Stimulated activated CD8-positive, alpha-beta memory T cell treated with anti-CD3 and anti-CD28 coated beads, Interleukin-15, amount 100 ng/mL, for 4 hours (primary cell): ENCODE data around the gene MANSC1.
"Not testable (repeated sequence)": the region's sequence is repeated elsewhere in the genome, so short reads cannot be mapped to it uniquely, and the experiment has no call there.

Experiments used
- DNase-seq, 2 donors: peaks; one replicate each; pipeline ENCODE4 v3.0.0-alpha.2; 2020; ENCODE audit warnings: low read depth in 2 of 2

The MANSC1 gene

GRCh38 chr12:12326262-12326661 is 23.8 kb downstream of the MANSC1 start:
- DNase-seq = no peak

GRCh38 chr12:12323591-12323990 is 26.5 kb downstream of the MANSC1 start:
- no peak for DNase-seq

- DNase-seq = no peak
Observed at GRCh38 chr12:12323118-12323517, 26.9 kb downstream of the MANSC1 start.

- no peak for DNase-seq
Observed at GRCh38 chr12:12319451-12320183, 30.4 kb downstream of the MANSC1 start.

DNA sequence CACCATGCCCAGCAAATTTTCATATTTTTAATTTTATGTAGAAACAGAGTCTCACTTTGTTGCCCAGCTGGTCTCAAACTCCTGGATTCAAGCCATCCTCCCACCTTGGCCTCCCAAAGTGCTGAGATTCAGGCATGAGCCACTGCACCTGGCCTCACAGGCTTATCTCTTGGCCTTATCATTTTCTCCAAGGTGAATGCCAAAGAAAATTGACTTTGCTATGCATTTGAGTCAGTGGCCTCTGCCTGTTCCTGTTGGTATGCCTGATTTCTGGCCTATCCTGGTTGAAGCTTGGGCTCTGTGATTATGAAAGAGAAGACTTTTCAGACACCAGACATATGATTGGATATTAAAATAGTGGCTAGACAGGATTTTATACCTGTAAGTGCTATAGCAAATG is 34.2 kb downstream of the MANSC1 start:
- DNase-seq = no peak

GRCh38 chr12:12310695-12311094 is 39.3 kb downstream of the MANSC1 start:
- DNase-seq = not testable (repeated sequence)

DNA sequence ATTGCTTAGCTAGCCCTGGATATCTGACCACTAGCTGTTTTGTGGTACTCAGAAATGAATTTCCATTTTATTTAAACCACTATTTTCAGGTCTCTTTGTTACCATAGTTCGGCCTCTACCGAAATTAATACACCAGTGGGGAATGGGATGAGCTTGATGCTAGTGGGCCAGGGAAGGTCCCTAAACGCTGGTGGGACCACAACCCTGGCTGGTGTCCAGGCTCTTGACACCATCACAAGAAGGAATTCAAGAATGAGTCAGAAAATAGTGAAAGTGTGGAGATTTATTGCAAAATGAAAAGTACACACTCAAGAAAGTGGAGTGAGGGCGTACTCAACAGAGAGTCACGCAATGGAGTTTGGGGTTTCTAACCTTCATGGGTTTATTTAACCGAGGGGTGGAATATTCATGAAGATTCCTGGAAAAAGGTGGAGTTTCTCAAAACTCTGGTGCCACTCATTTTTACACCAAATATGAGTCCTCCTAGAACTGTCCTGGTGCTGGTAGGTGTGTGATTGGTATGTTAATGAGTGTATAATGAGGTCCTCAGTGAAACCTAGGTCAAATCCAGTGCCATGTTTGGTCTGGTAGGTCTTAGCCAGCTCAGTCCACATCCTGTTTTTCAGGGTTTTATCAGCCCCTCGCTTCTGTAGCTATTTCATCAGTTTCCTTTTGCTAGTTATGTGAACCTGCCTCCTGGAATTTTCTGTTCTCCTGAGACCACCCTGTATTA is 44.3 kb downstream of the MANSC1 start:
- DNase-seq = no peak

- DNase-seq = no peak
Observed at GRCh38 chr12:12302976-12303375, 47.1 kb downstream of the MANSC1 start.

- no peak for DNase-seq
Observed at GRCh38 chr12:12301122-12301521, 48.9 kb downstream of the MANSC1 start.

DNA sequence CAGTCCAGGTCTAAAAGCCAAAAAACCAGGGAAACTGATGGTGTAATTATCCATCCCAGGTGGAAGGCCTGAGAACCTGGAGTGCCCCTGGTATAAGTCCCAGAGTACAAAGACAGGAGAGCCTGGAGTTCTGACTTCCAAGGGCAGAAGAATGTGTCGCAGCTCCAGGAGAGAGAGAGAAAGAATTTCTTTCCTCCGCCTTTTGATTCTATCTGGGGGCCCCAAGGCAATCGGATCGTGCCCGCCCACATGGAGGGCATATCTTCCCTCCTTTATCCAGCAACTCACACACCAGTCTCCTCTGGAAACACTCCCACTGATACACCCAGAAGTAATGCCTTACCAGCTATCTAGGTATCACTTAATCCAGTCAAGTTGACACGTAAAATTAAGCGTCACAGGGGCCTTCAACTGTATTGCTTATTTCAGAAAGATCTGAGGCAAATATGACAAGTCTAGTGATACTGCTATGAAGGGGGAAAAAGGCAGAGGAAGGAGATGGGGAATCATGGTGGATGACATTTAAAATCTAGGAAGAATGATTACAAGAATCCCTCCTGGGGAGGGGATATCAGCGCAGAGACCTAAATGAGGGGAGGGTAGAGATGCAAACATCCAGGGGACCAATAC is 52.7 kb downstream of the MANSC1 start:
- no peak for DNase-seq

- DNase-seq = no peak
Observed at GRCh38 chr12:12294215-12295005, 55.6 kb downstream of the MANSC1 start.

DNA sequence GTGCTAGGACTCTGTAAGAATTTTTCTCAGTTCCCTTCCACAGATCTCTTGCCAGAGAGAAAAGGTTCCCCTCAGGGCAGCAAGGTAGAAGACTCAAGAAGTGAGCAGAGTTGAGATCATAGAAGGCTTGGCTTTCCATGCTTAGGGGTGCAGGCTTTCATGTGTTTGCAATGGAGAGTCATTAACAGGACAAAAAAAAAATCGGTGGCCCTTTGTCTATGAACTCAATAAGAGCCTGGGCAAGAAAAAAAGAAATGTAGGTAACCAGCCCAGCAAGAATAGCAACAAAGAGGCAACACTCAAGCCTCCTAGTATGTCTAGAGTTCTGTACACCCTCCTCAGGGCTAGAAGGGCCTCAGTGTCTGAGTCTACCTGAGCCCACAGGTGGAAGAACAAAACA is 59.8 kb downstream of the MANSC1 start:
- no peak for DNase-seq

DNA sequence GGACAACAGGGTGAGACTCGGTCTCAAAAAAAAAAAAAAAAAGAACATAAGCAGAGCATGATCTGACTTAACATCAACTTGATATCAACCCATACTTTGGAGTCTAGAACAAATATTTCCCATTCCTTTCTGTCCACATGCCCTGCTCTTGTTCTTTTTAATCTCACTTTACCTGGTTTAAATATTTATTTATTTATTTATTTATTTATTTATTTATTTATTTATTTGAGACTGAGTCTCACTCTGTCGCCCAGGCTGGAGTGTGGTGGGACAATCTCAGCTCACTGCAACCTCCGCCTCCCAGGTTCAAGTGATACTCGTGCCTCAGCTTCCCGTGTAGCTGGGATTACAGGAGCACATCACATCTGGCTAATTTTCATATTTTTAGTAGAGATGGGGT is 63.6 kb downstream of the MANSC1 start:
- DNase-seq = no peak

DNA sequence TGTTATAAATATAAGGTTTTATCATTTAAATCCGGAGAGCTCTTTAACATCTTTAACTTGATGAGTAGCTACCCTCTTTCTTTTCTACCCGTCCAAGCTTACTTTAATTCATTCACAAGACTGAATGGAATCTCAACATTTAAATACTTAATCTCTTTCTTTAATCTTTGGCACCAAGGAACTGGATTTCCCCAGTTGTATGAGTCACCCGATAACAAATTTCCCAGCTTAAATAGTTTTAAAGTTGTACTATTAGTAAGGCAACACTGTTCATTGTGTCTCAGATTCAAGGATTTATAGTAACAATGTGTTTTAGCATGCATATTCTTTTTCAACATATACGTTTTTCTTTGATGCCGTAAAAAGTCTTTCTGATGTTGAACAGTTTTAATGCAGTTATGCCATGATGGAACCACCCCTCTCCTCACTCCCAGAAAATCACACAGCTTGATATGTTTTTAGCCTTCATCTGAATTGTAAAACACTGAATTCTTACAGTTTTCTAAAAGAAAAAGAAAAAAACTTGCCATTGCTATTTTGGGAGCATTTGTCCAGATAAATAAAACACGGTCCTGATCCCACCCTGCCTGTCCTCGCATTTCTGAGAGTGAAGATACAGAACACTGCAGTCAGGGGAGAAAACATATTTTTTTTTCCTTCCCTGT is 67.1 kb downstream of the MANSC1 start:
- no peak for DNase-seq

GRCh38 chr12:12282202-12282601 is 67.8 kb downstream of the MANSC1 start:
- DNase-seq = no peak

GRCh38 chr12:12281134-12281533 is 68.9 kb downstream of the MANSC1 start:
- no peak for DNase-seq

DNA sequence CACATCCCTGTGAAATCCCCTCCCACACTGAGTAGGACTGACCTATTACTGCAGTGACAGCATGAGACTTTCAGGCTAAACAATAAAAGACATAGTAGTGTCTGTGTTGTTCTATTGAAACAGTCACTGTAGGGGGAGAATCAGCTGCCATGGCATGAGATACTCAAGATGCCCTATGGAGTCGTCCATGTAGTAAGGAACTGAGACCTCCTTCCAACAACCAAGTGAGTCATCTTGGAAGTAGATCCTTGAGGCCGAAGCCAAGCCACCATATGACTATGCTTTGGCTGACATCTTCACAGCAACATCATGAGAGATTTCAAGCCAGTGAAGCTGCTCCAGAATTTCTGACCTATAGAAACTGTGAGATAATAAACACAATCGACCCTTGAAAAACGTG is 71.1 kb downstream of the MANSC1 start:
- no peak for DNase-seq
